A673 (cell line): Measurements from ENCODE around the gene MSL1.

Experiments
- EZH2 ChIP-seq: fragments of 200-600 bp; sonication (generic); IDR thresholded peaks from 2 replicates; pipeline ENCODE4 v1.6.1; 2017; ENCODE audit warnings: borderline replicate concordance, low read depth, mild to moderate bottlenecking, mixed read lengths, antibody characterized with exemption, low read length; ENCODE audit not compliant: poor library complexity, severe bottlenecking
- TF ChIP-seq, protein P1 (sequence below): fragments of 300-800, 200-600 bp; sonication (generic); conservative IDR thresholded peaks from 2 replicates; pipeline ENCODE4 v1.5.1; 2017; ENCODE audit warnings: low read depth, mild to moderate bottlenecking, antibody characterized with exemption, low read length, moderate library complexity, mixed read lengths

- TF ChIP-seq, protein P1, sequence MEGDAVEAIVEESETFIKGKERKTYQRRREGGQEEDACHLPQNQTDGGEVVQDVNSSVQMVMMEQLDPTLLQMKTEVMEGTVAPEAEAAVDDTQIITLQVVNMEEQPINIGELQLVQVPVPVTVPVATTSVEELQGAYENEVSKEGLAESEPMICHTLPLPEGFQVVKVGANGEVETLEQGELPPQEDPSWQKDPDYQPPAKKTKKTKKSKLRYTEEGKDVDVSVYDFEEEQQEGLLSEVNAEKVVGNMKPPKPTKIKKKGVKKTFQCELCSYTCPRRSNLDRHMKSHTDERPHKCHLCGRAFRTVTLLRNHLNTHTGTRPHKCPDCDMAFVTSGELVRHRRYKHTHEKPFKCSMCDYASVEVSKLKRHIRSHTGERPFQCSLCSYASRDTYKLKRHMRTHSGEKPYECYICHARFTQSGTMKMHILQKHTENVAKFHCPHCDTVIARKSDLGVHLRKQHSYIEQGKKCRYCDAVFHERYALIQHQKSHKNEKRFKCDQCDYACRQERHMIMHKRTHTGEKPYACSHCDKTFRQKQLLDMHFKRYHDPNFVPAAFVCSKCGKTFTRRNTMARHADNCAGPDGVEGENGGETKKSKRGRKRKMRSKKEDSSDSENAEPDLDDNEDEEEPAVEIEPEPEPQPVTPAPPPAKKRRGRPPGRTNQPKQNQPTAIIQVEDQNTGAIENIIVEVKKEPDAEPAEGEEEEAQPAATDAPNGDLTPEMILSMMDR, result no peak
- TF ChIP-seq EZH2, result no peak
Measured at GRCh38 chr17:40092581-40092980, 29.2 kb upstream of the MSL1 start.
